Fibroblast of skin of right quadriceps (primary cell): ENCODE results near the gene BRAT1.

ENCODE experiments used
- DNase-seq: peaks from one replicate; pipeline ENCODE4 v3.0.0-alpha.2; 2013

Gene BRAT1

DNA sequence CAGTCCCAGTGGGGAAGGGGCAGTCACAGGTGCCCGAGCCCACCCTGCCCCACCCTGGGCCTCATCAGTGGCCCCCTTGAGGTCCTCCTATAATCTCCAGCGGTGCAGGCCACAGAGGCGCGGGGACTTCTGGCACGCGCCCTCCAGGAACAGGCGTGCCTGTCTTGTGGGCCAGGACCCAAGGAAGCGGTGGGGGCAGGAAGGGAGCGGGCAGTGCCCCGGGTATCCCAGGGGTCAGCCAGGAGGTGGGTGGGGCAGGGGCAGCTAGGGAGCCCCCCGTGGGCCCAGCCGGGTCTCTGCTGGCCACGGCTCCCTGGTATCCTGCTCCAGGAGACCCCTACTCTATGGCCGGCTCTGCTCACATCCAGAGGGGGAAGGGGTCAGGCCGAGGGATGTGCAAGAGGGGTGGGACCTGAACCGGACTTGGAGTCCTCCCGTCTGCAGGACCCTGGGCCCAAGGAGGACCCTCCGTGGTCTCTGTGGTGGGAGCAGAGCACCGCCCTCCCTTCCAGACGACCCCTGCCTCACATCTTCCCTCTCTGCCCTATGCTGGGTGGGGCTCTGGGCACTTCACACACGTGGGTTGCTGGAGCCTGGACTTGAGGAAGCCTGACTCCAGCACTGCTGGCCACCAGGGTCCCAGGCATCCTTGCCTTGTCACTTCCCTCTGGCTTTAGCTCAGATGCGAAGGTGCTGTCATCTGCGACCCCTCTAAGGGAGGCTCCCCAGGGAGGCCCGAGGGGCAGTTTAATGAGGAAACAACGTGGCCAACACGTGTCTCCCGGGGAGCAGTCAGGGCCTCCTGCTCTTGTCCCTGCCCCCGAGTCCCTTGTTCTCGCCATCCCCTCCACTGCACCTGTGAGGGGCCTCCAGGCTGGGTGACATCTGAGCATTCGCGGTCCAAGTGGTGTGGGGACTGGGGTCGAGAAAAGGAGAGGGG, 60.9 kb downstream of the BRAT1 start:
- no peak for DNase-seq

DNA sequence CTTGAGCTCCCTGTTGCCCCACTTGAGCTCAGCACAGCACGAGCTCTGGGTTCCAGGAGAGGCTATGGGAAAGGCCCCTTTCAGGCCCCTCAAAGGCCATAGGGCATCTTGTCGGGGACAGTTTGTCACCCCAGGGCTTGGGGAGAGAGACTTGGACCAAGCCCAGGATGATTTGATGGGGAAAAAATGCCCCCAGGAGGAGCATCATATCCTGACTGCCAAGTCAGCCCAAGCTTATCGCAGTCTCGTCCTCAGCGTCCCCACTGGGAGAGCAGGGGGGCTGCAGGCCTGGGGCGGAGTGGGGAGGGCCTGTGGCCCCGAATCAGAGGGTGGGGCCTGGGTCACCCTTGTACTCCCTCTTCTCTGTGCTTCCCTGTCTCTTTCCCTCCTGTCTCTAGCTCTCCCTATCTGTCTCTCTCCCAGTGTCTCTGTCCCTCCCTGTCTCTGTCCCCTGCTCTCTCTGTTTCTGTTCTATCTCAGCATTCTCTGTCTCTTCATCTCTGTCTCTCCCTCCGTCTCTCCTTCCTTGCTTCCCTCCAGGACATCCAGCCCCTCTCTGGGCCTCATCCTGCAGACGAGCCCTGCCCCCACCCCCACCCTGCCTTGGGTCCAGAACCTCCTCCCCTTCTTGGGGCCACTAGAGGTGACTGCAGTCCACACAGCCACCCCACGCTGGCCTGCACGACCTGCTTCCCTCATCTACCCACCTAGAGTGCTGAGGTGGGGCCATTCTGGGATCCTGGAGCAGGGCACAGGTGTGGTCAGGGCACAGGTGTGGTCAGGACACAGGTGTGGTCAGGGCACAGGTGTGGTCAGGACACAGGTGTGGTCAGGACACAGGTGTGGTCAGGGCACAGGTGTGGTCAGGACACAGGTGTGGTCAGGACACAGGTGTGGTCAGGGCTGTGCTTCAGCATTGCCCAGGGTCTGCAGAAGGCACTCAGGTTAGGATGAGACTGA, 61.8 kb downstream of the BRAT1 start:
- peak; percentile 26 for DNase-seq

DNA sequence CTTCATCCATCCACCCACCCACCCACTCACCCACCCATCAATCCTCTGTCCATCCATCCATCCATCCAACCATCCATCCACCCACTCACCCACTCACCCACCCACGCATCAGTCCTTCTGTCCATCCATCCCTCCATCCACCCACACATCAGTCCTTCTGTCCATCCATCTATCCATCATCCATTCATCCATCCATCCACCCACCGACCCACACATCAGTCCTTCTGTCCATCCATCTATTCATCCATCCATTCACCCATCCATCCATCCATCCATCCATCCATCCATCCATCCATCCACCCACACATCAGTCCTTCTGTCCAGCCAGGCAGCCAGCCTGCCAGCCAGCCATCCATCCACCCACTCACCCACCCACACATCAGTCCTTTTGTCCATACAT, 63.3 kb downstream of the BRAT1 start:
- DNase-seq = no peak

DNA sequence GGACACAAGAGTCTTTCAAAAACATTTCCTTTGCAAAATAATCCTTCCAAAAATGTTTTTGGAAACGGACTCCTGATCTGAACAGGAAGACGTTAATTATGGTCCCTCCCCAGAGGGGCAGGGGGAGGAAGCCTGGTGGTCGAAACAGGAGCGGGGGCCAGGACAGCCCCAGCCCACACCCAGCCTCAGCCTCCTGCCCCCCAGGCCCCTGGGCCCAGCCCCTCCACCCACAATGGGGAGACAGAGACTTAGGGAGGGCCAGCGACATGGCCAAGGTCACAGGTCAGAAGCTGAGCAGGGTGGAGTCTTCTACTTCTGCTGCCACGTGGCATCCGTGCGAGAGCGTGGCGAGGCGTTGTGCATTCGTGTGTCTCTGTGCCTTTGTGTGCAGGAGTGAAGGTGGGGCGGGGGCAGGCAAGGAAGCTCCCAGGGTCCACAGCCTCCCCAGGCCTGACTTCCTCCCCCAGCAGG, 65.1 kb downstream of the BRAT1 start:
- DNase-seq = no peak

DNA sequence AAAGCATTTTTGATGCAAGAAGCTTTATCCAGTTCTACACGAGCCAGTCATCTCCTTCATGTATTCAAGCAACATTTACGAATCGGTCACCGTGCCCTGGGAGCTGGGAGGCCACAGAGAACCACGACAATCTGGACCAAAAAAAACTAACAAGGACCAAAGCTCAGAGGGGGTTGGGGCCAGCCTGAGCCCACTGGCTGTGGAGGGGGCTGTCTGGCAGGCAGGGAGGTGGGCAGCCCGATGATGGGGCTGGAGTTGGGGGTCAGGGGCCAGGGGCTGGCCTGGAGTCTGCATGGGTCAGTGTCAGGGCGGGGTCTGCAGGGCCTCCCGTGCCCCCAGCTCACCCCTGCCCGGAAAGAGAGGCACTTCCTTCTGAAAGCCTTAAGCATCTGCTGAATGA, 66.6 kb downstream of the BRAT1 start:
- no peak for DNase-seq

DNA sequence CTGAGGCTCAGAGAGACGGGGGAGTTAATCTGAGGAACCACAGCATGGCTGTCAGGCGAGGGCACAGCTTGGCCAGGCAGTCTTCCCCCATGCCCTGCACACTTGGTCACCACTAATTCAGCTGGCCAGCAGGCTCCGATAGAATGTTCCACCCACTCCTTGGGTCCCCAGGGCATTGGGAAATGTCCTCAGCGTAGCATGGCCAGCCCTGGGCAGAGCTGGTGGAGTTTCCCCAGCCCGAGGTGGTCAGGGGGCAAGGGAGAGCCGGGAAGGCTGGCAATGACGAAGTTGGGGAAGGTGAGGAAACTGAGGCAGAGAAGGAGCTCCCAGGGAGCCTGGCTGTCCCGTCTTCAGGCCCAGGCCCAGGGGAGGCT, 67.1 kb downstream of the BRAT1 start:
- DNase-seq = no peak
